ENCODE results near the gene NLRP10. TPM values are rescaled to one million over a fixed set of nuclear protein-coding genes. Genes with fewer than 3 reads are reported as not detected.

NLRP10 gene, protein sequence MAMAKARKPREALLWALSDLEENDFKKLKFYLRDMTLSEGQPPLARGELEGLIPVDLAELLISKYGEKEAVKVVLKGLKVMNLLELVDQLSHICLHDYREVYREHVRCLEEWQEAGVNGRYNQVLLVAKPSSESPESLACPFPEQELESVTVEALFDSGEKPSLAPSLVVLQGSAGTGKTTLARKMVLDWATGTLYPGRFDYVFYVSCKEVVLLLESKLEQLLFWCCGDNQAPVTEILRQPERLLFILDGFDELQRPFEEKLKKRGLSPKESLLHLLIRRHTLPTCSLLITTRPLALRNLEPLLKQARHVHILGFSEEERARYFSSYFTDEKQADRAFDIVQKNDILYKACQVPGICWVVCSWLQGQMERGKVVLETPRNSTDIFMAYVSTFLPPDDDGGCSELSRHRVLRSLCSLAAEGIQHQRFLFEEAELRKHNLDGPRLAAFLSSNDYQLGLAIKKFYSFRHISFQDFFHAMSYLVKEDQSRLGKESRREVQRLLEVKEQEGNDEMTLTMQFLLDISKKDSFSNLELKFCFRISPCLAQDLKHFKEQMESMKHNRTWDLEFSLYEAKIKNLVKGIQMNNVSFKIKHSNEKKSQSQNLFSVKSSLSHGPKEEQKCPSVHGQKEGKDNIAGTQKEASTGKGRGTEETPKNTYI
- 0.06 TPM in 1 of 2 replicates, not detected in the other for total RNA-seq

DNA sequence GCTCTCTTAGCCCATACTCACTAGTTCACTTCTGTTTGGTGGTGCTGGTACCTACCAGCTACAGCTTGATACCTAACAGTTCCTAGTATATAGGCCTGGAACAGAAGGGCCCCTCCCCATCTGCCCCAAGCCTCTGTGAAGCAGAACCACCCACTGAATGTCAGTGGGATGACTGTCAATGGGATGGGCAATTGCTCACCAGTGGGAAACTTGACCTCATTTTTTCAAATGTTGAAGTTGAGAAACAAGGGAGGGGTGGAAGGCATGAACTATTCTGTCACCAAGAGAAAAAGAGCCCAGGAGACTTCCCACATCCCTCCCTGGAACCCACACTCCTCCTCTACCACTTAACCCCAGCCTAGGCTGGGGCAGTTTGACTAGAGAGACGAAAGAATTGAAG, at the start of gene NLRP10:
NLRP10 (minus strand) TSS at position 62 of the 400 bp plus-strand sequence. CDS start 1,952 bp downstream, outside the sequence.

DNA sequence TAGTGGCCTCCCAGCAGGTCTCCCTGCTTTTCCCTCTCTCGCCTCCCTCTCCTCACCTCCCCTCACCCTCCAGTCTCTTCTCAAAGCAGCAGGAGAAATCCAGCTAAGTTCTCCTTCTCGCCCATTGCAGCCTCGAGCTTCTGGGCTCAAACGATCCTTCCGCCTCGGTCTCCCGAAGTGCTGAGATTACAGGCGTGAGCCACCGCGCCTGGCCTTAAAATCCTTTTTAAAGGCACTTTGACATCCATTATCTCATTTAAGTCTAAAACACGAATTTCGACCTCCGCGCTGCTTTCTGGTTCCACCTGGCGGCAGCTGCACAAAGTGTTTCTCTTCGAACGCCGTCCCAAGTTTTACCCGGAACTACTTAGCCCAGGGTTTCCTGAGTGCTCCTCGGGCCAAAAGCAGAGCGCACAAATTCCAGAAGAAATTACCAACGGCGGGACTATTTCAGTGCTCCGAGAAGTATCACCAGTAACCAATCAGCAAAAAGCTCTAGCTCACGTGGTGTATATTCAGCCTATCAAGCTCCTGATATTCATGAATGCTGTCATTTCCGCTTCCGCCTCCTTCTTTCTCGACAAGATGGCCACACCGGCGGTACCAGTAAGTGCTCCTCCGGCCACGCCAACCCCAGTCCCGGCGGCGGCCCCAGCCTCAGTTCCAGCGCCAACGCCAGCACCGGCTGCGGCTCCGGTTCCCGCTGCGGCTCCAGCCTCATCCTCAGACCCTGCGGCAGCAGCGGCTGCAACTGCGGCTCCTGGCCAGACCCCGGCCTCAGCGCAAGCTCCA, 21.7 kb upstream of the NLRP10 start, which contains the start of gene EIF3F:
EIF3F (plus strand) TSS at position 570 of the 792 bp plus-strand sequence; CDS start at position 586, 16 bp downstream.

GRCh38 chr11:7941608-7942007, 23.6 kb downstream of the NLRP10 start, which contains the start of gene OR10A3:
Gene OR10A3, minus strand, starts transcription at chr11:7941708. Its CDS starts 2,188 bp downstream, at chr11:7939520.

GRCh38 chr11:7931168-7931567, 34.1 kb downstream of the NLRP10 start, which contains the start of gene OR10A6:
Gene OR10A6, minus strand, starts transcription at chr11:7931268. Its CDS starts 2,606 bp downstream, at chr11:7928662.

Other genes starting within 250 kb of the NLRP10 start
- not detected in 2 replicates for gene OR5P2, start 168.5 kb downstream of the NLRP10 start, total RNA-seq
- gene OR5P3, start 134.6 kb downstream of the NLRP10 start, total RNA-seq = not detected in 2 replicates
- not detected in 2 replicates for gene OR10A6, start 34.2 kb downstream of the NLRP10 start, total RNA-seq
- gene OR10A3, start 23.7 kb downstream of the NLRP10 start, total RNA-seq = not detected in 2 replicates
- gene EIF3F, start 21.9 kb upstream of the NLRP10 start, total RNA-seq = 212 and 267 TPM in 2 replicates
- gene TUB, start 115.8 kb upstream of the NLRP10 start, total RNA-seq = 0.16 and 2.3 TPM in 2 replicates
- not detected in 2 replicates for gene RIC3, start 203.6 kb upstream of the NLRP10 start, total RNA-seq